Left ventricle myocardium inferior (tissue), 1 donor: ENCODE results near the gene ANKRD13B. TPM values are rescaled to one million over a fixed set of nuclear protein-coding genes. Genes with fewer than 3 reads are reported as not detected.

Experiments used
- DNase-seq: peaks from one replicate; pipeline ENCODE4 v3.0.0-alpha.2; 2020
- H3K27ac ChIP-seq: fragments of 200-600 bp; replicated peaks from 2 replicates; pipeline ENCODE4 v1.8.0; 2021
- H3K27me3 ChIP-seq: fragments of 200-600 bp; 2 replicates; pipeline ENCODE4 v1.8.0; 2021; ENCODE audit warnings: low read depth
- H3K36me3 ChIP-seq: fragments of 200-600 bp; 2 replicates; pipeline ENCODE4 v1.8.0; 2021
- H3K4me1 ChIP-seq: fragments of 200-600 bp; 2 replicates; pipeline ENCODE4 v1.8.0; 2021
- H3K4me3 ChIP-seq: fragments of 200-600 bp; 2 replicates; pipeline ENCODE4 v1.8.0; 2021; ENCODE audit warnings: mild to moderate bottlenecking, moderate library complexity
- H3K9me3 ChIP-seq: fragments of 200-600 bp; replicated peaks from 2 replicates; pipeline ENCODE4 v1.8.0; 2021
- CTCF ChIP-seq: fragments of 200-600 bp; IDR thresholded peaks from 2 replicates; pipeline ENCODE4 v1.8.0; 2021; ENCODE audit warnings: antibody characterized with exemption, mild to moderate bottlenecking, borderline replicate concordance
- intact Hi-C: fragments of 100-400 bp; cut with micrococcal nuclease; formaldehyde crosslinking; loops from one replicate; pipeline ENCODE4 v1.11.0; 2022
- total RNA-seq: library from RNA; stranded (reverse); fragmentation: NEBNext Ultra II Directional; extraction: Animal tissue kit (Norgen Biotek cat#: 25700); gene quantifications from one replicate; pipeline ENCODE4 v1.2.1, GENCODE V29; 2021
- donor health status: DM: no; HTN: yes; CAD: no; lungs with severe emphysema.

Gene ANKRD13B
- total RNA-seq, 1 donor from 2014 or later, result 5.9 TPM

GRCh38 chr17:29640981-29641642 lies 48.2 kb downstream of the ANKRD13B start:
- Histone ChIP-seq H3K4me1 (peaks cover 76% of the 10 kb centered on the region), H3K4me3 (no peak overlapping the region), H3K36me3 (peaks cover 6% of the 10 kb centered on the region), H3K27me3 (no peaks in the 10 kb centered on the region), H3K9me3 (no peaks in the 10 kb centered on the region), H3K27ac (peak overlapping the region; percentile 93)
- no peak for TF ChIP-seq CTCF
- DNase-seq, result no peak
- intact Hi-C loops, result loop anchor here (10.0 kb wide), 1 partner anchor 114 kb away; no protein-coding TSS in a partner anchor

- H3K4me3 ChIP-seq, result no peak overlapping the region
- H3K4me1 ChIP-seq, result peaks cover 85% of the 10 kb centered on the region
- peaks cover 8% of the 10 kb centered on the region for H3K36me3 ChIP-seq
- no peaks in the 10 kb centered on the region for H3K9me3 ChIP-seq
- no peaks in the 10 kb centered on the region for H3K27me3 ChIP-seq
- peak overlapping the region; percentile 93 for H3K27ac ChIP-seq
- no peak for DNase-seq
- no peak for TF ChIP-seq CTCF
- intact Hi-C loops, result loop anchor here (10.0 kb wide), 1 partner anchor 113 kb away; no protein-coding TSS in a partner anchor
These were observed 49.3 kb downstream of the ANKRD13B start for GRCh38 chr17:29642171-29642611.

GRCh38 chr17:29643817-29644160 lies 50.9 kb downstream of the ANKRD13B start:
- no peaks in the 10 kb centered on the region for H3K9me3 ChIP-seq
- H3K27me3 ChIP-seq, result no peaks in the 10 kb centered on the region
- TF ChIP-seq CTCF, result no peak
- H3K4me1 ChIP-seq, result peaks cover 82% of the 10 kb centered on the region
- no peak overlapping the region for H3K4me3 ChIP-seq
- no peak for DNase-seq
- peaks cover 22% of the 10 kb centered on the region for H3K36me3 ChIP-seq
- intact Hi-C loops, result loop anchor here (10.0 kb wide), 1 partner anchor 111 kb away; no protein-coding TSS in a partner anchor
- peak overlapping the region; percentile 93 for H3K27ac ChIP-seq

GRCh38 chr17:29645515-29646051 lies 52.7 kb downstream of the ANKRD13B start:
- TF ChIP-seq CTCF, result no peak
- H3K36me3 ChIP-seq, result peaks cover 34% of the 10 kb centered on the region
- no peak overlapping the region for H3K4me3 ChIP-seq
- no peaks in the 10 kb centered on the region for H3K9me3 ChIP-seq
- peak overlapping the region; percentile 93 for H3K27ac ChIP-seq
- intact Hi-C loops, result loop anchor here (10.0 kb wide), 1 partner anchor 109 kb away; no protein-coding TSS in a partner anchor
- DNase-seq, result peak; percentile 80
- H3K4me1 ChIP-seq, result peaks cover 73% of the 10 kb centered on the region
- H3K27me3 ChIP-seq, result no peaks in the 10 kb centered on the region

DNA sequence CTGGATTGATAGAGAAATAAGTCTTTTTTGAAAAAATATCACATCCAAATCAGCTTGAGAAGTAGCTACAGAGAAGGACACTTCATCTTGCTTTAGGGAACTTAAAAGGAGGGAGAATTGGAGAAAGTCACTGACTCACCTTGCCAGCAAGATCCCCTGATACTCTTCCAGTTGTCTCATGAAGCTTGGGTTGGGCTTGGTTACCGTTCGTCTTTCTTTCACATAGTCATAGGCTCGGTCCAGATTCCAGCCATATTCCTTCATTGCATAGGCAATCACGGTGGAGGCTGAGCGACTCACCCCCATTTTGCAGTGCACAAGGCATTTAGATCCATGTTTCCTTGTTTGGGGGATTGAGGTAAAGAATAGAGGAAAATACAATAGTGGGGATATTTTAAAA lies 55.1 kb downstream of the ANKRD13B start:
- no peak overlapping the region for H3K4me3 ChIP-seq
- DNase-seq, result no peak
- no peaks in the 10 kb centered on the region for H3K9me3 ChIP-seq
- no peak for TF ChIP-seq CTCF
- peaks cover 49% of the 10 kb centered on the region for H3K4me1 ChIP-seq
- H3K36me3 ChIP-seq, result peaks cover 51% of the 10 kb centered on the region
- peak overlapping the region; percentile 93 for H3K27ac ChIP-seq
- H3K27me3 ChIP-seq, result no peaks in the 10 kb centered on the region
- intact Hi-C loops, result loop anchor here (10.0 kb wide), 1 partner anchor 107 kb away; no protein-coding TSS in a partner anchor
